Activated CD4-positive, CD25-positive, alpha-beta regulatory T cell treated with anti-CD3 and anti-CD28 coated beads, Interleukin-2, amount 50 U/mL, for 24 hours (primary cell): Measurements from ENCODE around the gene SLC39A7.

Experiments used
- ATAC-seq, 2 donors: fragments of 150-1000 bp; cut with Tn5 transposase; one replicate each; pipeline ENCODE4 v1.10.0; 2021; ENCODE audit warnings: mild to moderate bottlenecking in 1 of 2, moderate library complexity in 1 of 2

SLC39A7 gene

GRCh38 chr6:33170176-33171015 lies 30.3 kb upstream of the SLC39A7 start:
- ATAC-seq, result no peak

GRCh38 chr6:33171016-33171879 lies 29.4 kb upstream of the SLC39A7 start:
- ATAC-seq, result no peak

GRCh38 chr6:33171880-33172687 lies 28.6 kb upstream of the SLC39A7 start:
- no peak for ATAC-seq

GRCh38 chr6:33172688-33173534 lies 27.8 kb upstream of the SLC39A7 start:
- ATAC-seq, result no peak

- ATAC-seq, result no peak
These were observed 27.0 kb upstream of the SLC39A7 start for GRCh38 chr6:33173535-33174180.

GRCh38 chr6:33174784-33175183 lies 25.9 kb upstream of the SLC39A7 start:
- ATAC-seq, result no peak

- no peak for ATAC-seq
These were observed 25.1 kb upstream of the SLC39A7 start for GRCh38 chr6:33175436-33176069.

GRCh38 chr6:33176906-33177305 lies 23.8 kb upstream of the SLC39A7 start:
- no peak for ATAC-seq

- ATAC-seq, result no peak
These were observed 22.9 kb upstream of the SLC39A7 start for GRCh38 chr6:33177552-33178446.

- no peak for ATAC-seq
These were observed 21.8 kb upstream of the SLC39A7 start for GRCh38 chr6:33178755-33179475.

GRCh38 chr6:33181141-33181540 lies 19.5 kb upstream of the SLC39A7 start:
- no peak for ATAC-seq

GRCh38 chr6:33183071-33183683 lies 17.5 kb upstream of the SLC39A7 start:
- ATAC-seq, result peak in 1 of 2 donors; percentile 58

- no peak for ATAC-seq
These were observed 15.5 kb upstream of the SLC39A7 start for GRCh38 chr6:33185190-33185589.

GRCh38 chr6:33185654-33186187 lies 14.9 kb upstream of the SLC39A7 start:
- ATAC-seq, result no peak

- no peak for ATAC-seq
These were observed 12.9 kb upstream of the SLC39A7 start for GRCh38 chr6:33187809-33188208.

GRCh38 chr6:33189164-33189563 lies 11.5 kb upstream of the SLC39A7 start:
- ATAC-seq, result no peak

- ATAC-seq, result no peak
These were observed 10.8 kb upstream of the SLC39A7 start for GRCh38 chr6:33189625-33190448.
